ENCODE data around the gene CFAP206. TPM values are rescaled to one million over a fixed set of nuclear protein-coding genes. Genes with fewer than 3 reads are reported as not detected.

CFAP206 gene
- total and polyA plus RNA-seq, 10 donors = 0.06 to 0.46 (median 0.16) TPM; not detected in 6

GRCh38 chr6:87373377-87373776 lies 34.4 kb upstream of the CFAP206 start:
- intact Hi-C loops (cut with DNase I; ENCODE audit: low total_unique reads) = no loop called here
- Histone ChIP-seq H3K27me3 (replicated peaks in 1 of 7) (no peaks in the 10 kb centered on the region), H3K4me3 (no peak overlapping the region), H3K4me1 (peaks cover 0 to 1% (median 0%) of the 10 kb centered on the region in 6 donors), H3K9me3 (peaks cover 0 to 19% (median 15%) of the 10 kb centered on the region in 8 donors), H3K27ac (no peak overlapping the region), H3K36me3 (no peaks in the 10 kb centered on the region)
- WGBS, 5 donors = 93 to 97% (median 96%) methylated on average over 2 of the region's 2 CpGs
- no peak for DNase-seq
- TF ChIP-seq POLR2AphosphoS5 (IDR thresholded peaks at IDR 0.05) = no peak
- no peak for TF ChIP-seq POLR2A (IDR thresholded peaks at IDR 0.05)
- TF ChIP-seq CTCF (IDR thresholded peaks at IDR 0.05 in 8 of 11, conservative IDR thresholded peaks at IDR 0.05 in 3 of 11) = no peak

DNA sequence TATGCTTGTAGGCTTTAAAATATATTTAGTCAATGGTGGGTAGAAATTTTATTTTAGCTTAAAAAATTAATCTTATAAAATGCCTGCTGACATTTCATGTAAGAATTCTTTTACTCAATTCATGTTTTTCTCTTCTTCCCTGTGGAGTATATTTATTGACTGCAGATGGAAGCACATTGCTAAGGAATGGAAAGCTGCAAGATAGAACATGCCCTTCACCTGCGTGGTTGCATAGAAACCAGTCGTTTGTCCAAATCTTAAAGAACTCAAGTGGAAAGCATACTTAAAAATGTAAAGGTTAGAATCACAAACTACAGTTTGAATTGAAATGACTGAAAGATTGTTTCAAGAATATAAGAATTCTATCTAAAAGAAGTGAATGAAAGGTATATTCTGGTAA lies 32.5 kb upstream of the CFAP206 start:
- Histone ChIP-seq H3K27ac (no peak overlapping the region), H3K4me3 (no peak overlapping the region), H3K9me3 (peaks cover 0 to 9% (median 5%) of the 10 kb centered on the region in 8 donors), H3K27me3 (replicated peaks in 1 of 7) (no peaks in the 10 kb centered on the region), H3K4me1 (peaks cover 0 to 9% (median 0%) of the 10 kb centered on the region in 6 donors), H3K36me3 (no peaks in the 10 kb centered on the region)
- DNase-seq = no peak
- WGBS, 5 donors = 94 to 99% (median 96%) methylated on average over 2 of the region's 2 CpGs
- intact Hi-C loops (cut with DNase I; ENCODE audit: low total_unique reads) = no loop called here
- TF ChIP-seq POLR2AphosphoS5 (IDR thresholded peaks at IDR 0.05) = no peak
- no peak for TF ChIP-seq CTCF (IDR thresholded peaks at IDR 0.05 in 8 of 11, conservative IDR thresholded peaks at IDR 0.05 in 3 of 11)
- no peak for TF ChIP-seq POLR2A (IDR thresholded peaks at IDR 0.05)

GRCh38 chr6:87376643-87377042 lies 31.1 kb upstream of the CFAP206 start:
- Histone ChIP-seq H3K27ac (no peak overlapping the region), H3K4me1 (peaks cover 0 to 9% (median 0%) of the 10 kb centered on the region in 6 donors), H3K27me3 (replicated peaks in 1 of 7) (no peaks in the 10 kb centered on the region), H3K36me3 (no peaks in the 10 kb centered on the region), H3K4me3 (no peak overlapping the region), H3K9me3 (peaks cover 0 to 9% (median 5%) of the 10 kb centered on the region in 8 donors)
- no peak for DNase-seq
- intact Hi-C loops (cut with DNase I; ENCODE audit: low total_unique reads) = no loop called here
- TF ChIP-seq POLR2A (IDR thresholded peaks at IDR 0.05) (no peak), POLR2AphosphoS5 (IDR thresholded peaks at IDR 0.05) (no peak), CTCF (IDR thresholded peaks at IDR 0.05 in 8 of 11, conservative IDR thresholded peaks at IDR 0.05 in 3 of 11) (no peak)
- 86 to 96% (median 93%) methylated on average over 2 of the region's 2 CpGs for WGBS, 5 donors

GRCh38 chr6:87378947-87379346 lies 28.8 kb upstream of the CFAP206 start:
- no peaks in the 10 kb centered on the region for H3K9me3 ChIP-seq
- DNase-seq = no peak
- intact Hi-C loops (cut with DNase I; ENCODE audit: low total_unique reads) = no loop called here
- no peak overlapping the region for H3K27ac ChIP-seq
- no peaks in the 10 kb centered on the region for H3K36me3 ChIP-seq
- H3K4me1 ChIP-seq = peaks cover 0 to 9% (median 0%) of the 10 kb centered on the region in 6 donors
- no peaks in the 10 kb centered on the region for H3K27me3 ChIP-seq (replicated peaks in 1 of 7)
- H3K4me3 ChIP-seq = no peak overlapping the region
- 51 to 57% (median 53%) methylated on average over 4 of the region's 4 CpGs for WGBS, 5 donors
- TF ChIP-seq POLR2AphosphoS5 (IDR thresholded peaks at IDR 0.05) (no peak), POLR2A (IDR thresholded peaks at IDR 0.05) (no peak), CTCF (IDR thresholded peaks at IDR 0.05 in 8 of 11, conservative IDR thresholded peaks at IDR 0.05 in 3 of 11) (no peak)

Measured in spleen (tissue), 11 donors.